ENCODE measurements around the gene NCOA5.

Gene NCOA5

GRCh38 chr20:46127396-46128010 is 37.7 kb upstream of the NCOA5 start:
- Histone ChIP-seq H3K27ac (ENCODE audit: low read depth, low read length) (no peak overlapping the region), H3K27me3 (ENCODE audit: control insufficient read depth, insufficient read depth, low read length) (peaks cover 3% of the 10 kb centered on the region), H3K4me3 (ENCODE audit: low read length) (no peak overlapping the region), H3K4me1 (ENCODE audit: control insufficient read depth, insufficient read depth, low read length) (no peaks in the 10 kb centered on the region), H3K9ac (ENCODE audit: low read length) (no peak overlapping the region), H3K36me3 (ENCODE audit: control insufficient read depth, insufficient read depth, low read length) (peaks cover 9% of the 10 kb centered on the region)

- no peak overlapping the region for H3K4me3 ChIP-seq (ENCODE audit: low read length)
- H3K4me1 ChIP-seq (ENCODE audit: control insufficient read depth, insufficient read depth, low read length): no peaks in the 10 kb centered on the region
- H3K9ac ChIP-seq (ENCODE audit: low read length): no peak overlapping the region
- H3K36me3 ChIP-seq (ENCODE audit: control insufficient read depth, insufficient read depth, low read length): peaks cover 10% of the 10 kb centered on the region
- no peaks in the 10 kb centered on the region for H3K27me3 ChIP-seq (ENCODE audit: control insufficient read depth, insufficient read depth, low read length)
- no peak overlapping the region for H3K27ac ChIP-seq (ENCODE audit: low read depth, low read length)
These were observed 36.8 kb upstream of the NCOA5 start for GRCh38 chr20:46126440-46127056.

- Histone ChIP-seq H3K27ac (ENCODE audit: low read depth, low read length) (no peak overlapping the region), H3K27me3 (ENCODE audit: control insufficient read depth, insufficient read depth, low read length) (no peaks in the 10 kb centered on the region), H3K4me3 (ENCODE audit: low read length) (no peak overlapping the region), H3K9ac (ENCODE audit: low read length) (no peak overlapping the region), H3K36me3 (ENCODE audit: control insufficient read depth, insufficient read depth, low read length) (peaks cover 10% of the 10 kb centered on the region), H3K4me1 (ENCODE audit: control insufficient read depth, insufficient read depth, low read length) (peaks cover under 1% of the 10 kb centered on the region)
These were observed 33.9 kb upstream of the NCOA5 start for GRCh38 chr20:46123482-46124245.

GRCh38 chr20:46122516-46123481 is 33.0 kb upstream of the NCOA5 start:
- Histone ChIP-seq H3K4me3 (ENCODE audit: low read length) (no peak overlapping the region), H3K27me3 (ENCODE audit: control insufficient read depth, insufficient read depth, low read length) (no peaks in the 10 kb centered on the region), H3K9ac (ENCODE audit: low read length) (no peak overlapping the region), H3K4me1 (ENCODE audit: control insufficient read depth, insufficient read depth, low read length) (peaks cover 2% of the 10 kb centered on the region), H3K36me3 (ENCODE audit: control insufficient read depth, insufficient read depth, low read length) (peaks cover 10% of the 10 kb centered on the region), H3K27ac (ENCODE audit: low read depth, low read length) (no peak overlapping the region)

GRCh38 chr20:46122071-46122470 is 32.3 kb upstream of the NCOA5 start:
- Histone ChIP-seq H3K4me3 (ENCODE audit: low read length) (no peak overlapping the region), H3K27ac (ENCODE audit: low read depth, low read length) (no peak overlapping the region), H3K27me3 (ENCODE audit: control insufficient read depth, insufficient read depth, low read length) (no peaks in the 10 kb centered on the region), H3K36me3 (ENCODE audit: control insufficient read depth, insufficient read depth, low read length) (peaks cover 10% of the 10 kb centered on the region), H3K4me1 (ENCODE audit: control insufficient read depth, insufficient read depth, low read length) (peaks cover 2% of the 10 kb centered on the region), H3K9ac (ENCODE audit: low read length) (no peak overlapping the region)

GRCh38 chr20:46121184-46121930 is 31.6 kb upstream of the NCOA5 start:
- no peak overlapping the region for H3K4me3 ChIP-seq (ENCODE audit: low read length)
- H3K27ac ChIP-seq (ENCODE audit: low read depth, low read length): no peak overlapping the region
- no peak overlapping the region for H3K9ac ChIP-seq (ENCODE audit: low read length)
- peaks cover 2% of the 10 kb centered on the region for H3K4me1 ChIP-seq (ENCODE audit: control insufficient read depth, insufficient read depth, low read length)
- peaks cover 10% of the 10 kb centered on the region for H3K36me3 ChIP-seq (ENCODE audit: control insufficient read depth, insufficient read depth, low read length)
- H3K27me3 ChIP-seq (ENCODE audit: control insufficient read depth, insufficient read depth, low read length): no peaks in the 10 kb centered on the region

- no peak overlapping the region for H3K27ac ChIP-seq (ENCODE audit: low read depth, low read length)
- no peaks in the 10 kb centered on the region for H3K27me3 ChIP-seq (ENCODE audit: control insufficient read depth, insufficient read depth, low read length)
- H3K36me3 ChIP-seq (ENCODE audit: control insufficient read depth, insufficient read depth, low read length): peaks cover 10% of the 10 kb centered on the region
- H3K4me1 ChIP-seq (ENCODE audit: control insufficient read depth, insufficient read depth, low read length): peaks cover 2% of the 10 kb centered on the region
- H3K4me3 ChIP-seq (ENCODE audit: low read length): no peak overlapping the region
- no peak overlapping the region for H3K9ac ChIP-seq (ENCODE audit: low read length)
These were observed 30.4 kb upstream of the NCOA5 start for GRCh38 chr20:46120136-46120535.

- Histone ChIP-seq H3K4me3 (ENCODE audit: low read length) (peak overlapping the region; percentile 34), H3K27ac (ENCODE audit: low read depth, low read length) (no peak overlapping the region), H3K4me1 (ENCODE audit: control insufficient read depth, insufficient read depth, low read length) (peaks cover 2% of the 10 kb centered on the region), H3K27me3 (ENCODE audit: control insufficient read depth, insufficient read depth, low read length) (no peaks in the 10 kb centered on the region), H3K9ac (ENCODE audit: low read length) (no peak overlapping the region), H3K36me3 (ENCODE audit: control insufficient read depth, insufficient read depth, low read length) (peaks cover 10% of the 10 kb centered on the region)
These were observed 29.8 kb upstream of the NCOA5 start for GRCh38 chr20:46119547-46119946.

GRCh38 chr20:46119028-46119546 is 29.3 kb upstream of the NCOA5 start:
- H3K4me3 ChIP-seq (ENCODE audit: low read length): peak overlapping the region; percentile 34
- peaks cover 2% of the 10 kb centered on the region for H3K4me1 ChIP-seq (ENCODE audit: control insufficient read depth, insufficient read depth, low read length)
- H3K27ac ChIP-seq (ENCODE audit: low read depth, low read length): peak overlapping the region; percentile 66
- no peaks in the 10 kb centered on the region for H3K27me3 ChIP-seq (ENCODE audit: control insufficient read depth, insufficient read depth, low read length)
- peaks cover 10% of the 10 kb centered on the region for H3K36me3 ChIP-seq (ENCODE audit: control insufficient read depth, insufficient read depth, low read length)
- no peak overlapping the region for H3K9ac ChIP-seq (ENCODE audit: low read length)

- H3K9ac ChIP-seq (ENCODE audit: low read length): no peak overlapping the region
- H3K27me3 ChIP-seq (ENCODE audit: control insufficient read depth, insufficient read depth, low read length): no peaks in the 10 kb centered on the region
- peaks cover 2% of the 10 kb centered on the region for H3K4me1 ChIP-seq (ENCODE audit: control insufficient read depth, insufficient read depth, low read length)
- H3K27ac ChIP-seq (ENCODE audit: low read depth, low read length): peak overlapping the region; percentile 66
- H3K4me3 ChIP-seq (ENCODE audit: low read length): peak overlapping the region; percentile 83
- peaks cover 8% of the 10 kb centered on the region for H3K36me3 ChIP-seq (ENCODE audit: control insufficient read depth, insufficient read depth, low read length)
These were observed 28.8 kb upstream of the NCOA5 start for GRCh38 chr20:46118481-46119020.
